ENCODE results near the gene PDHA1.

DNA sequence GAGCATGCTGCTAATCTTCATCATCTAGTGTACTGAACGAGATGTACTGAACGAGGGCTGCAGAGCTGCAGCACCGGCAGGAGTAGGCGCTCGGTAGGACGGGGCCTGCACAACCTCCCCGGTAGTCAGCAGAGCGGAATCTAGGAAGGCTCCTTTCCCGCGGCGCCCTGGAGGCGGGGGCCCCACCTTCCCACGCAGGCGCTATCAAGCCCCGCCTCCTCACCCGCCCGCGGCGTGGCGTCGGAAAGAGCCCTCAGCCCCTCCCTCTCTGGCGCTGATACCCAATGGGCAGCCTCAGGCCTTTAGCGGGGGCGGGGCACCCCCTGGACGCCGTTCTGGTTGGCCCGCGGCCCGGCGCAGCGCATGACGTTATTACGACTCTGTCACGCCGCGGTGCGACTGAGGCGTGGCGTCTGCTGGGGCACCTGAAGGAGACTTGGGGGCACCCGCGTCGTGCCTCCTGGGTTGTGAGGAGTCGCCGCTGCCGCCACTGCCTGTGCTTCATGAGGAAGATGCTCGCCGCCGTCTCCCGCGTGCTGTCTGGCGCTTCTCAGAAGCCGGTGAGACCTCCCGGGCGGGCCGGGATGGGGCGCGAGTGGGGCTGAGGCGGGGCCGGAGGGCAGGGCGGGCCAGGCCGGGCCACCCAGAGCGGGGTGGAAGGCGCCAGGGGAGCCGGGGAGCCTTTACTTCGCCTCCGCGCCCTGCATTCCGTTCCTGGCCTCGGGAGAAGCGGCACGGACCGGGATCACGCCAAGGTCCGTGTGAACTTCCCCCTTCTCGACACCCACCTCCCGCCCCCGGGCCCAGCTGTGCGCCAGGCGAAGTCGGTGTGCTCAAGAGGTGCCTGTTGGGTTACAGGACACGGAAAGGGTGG, at the start of gene PDHA1:
- TF ChIP-seq CTCF (IDR thresholded peaks at IDR 0.05; ENCODE audit: low read depth, low read length, poor library complexity, severe bottlenecking), result no peak
- no peak for TF ChIP-seq EZH2phosphoT487 (IDR thresholded peaks at IDR 0.05; ENCODE audit: borderline replicate concordance, low read length)
